HCT116 (cell line): Measurements from ENCODE around the gene TMEM129. TPM values are rescaled to one million over a fixed set of nuclear protein-coding genes. Genes with fewer than 3 reads are reported as not detected.

Source experiments
- ATAC-seq: fragments of 200-7000 bp; cut with Tn5 transposase; 2 replicates; pipeline ENCODE4 v1.9.1; 2020; ENCODE audit warnings: mild to moderate bottlenecking, moderate library complexity
- BruUV-seq: library from RNA; stranded (reverse); fragments of 400-500 nt; replicated peaks from 2 replicates; lab custom pipeline; 2021; lab: Mats Ljungman, UMichigan
- CTCF ChIA-PET: fragments of 300-600 bp; sonication (Branson Sonifier 250); formaldehyde crosslinking; loops from one replicate; lab custom pipeline; 2021; ENCODE audit warnings: antibody characterized with exemption; lab: Charles Lee
- POLR2A ChIA-PET: fragments of 300-600, 350-600 bp; sonication (Branson Sonifier 250); formaldehyde crosslinking; loops from one replicate; lab custom pipeline; 2021; ENCODE audit warnings: antibody characterized with exemption; lab: Charles Lee
- RAD21 ChIA-PET, 2 experiments: fragments of 300-600 bp; sonication (Branson Sonifier 250); formaldehyde crosslinking; loops; one replicate each; lab custom pipeline; 2023; ENCODE audit warnings: low total read pairs in 2 of 2; ENCODE audit not compliant: uncharacterized antibody in 2 of 2, unreplicated experiment in 2 of 2, low non-redundant PET in 1 of 2; lab: Charles Lee
- DNase-seq: peaks from one replicate; pipeline ENCODE4 v3.0.0-alpha.2; 2010; ENCODE audit warnings: low read depth, low spot score
- H2AFZ ChIP-seq: fragments of 200-600 bp; shearing (Covaris generic), sonication (generic); 2 replicates; pipeline ENCODE4 v1.6.1; 2017; ENCODE audit warnings: low read depth, mixed run types, mixed read lengths, antibody characterized with exemption, low read length; ENCODE audit not compliant: poor library complexity, severe bottlenecking
- H3K27ac ChIP-seq: 2 replicates; pipeline ENCODE4 v1.5.1; 2012; ENCODE audit warnings: low read depth, low read length
- H3K27me3 ChIP-seq: fragments of 200-600 bp; sonication (generic); 2 replicates; pipeline ENCODE4 v1.6.1; 2016; ENCODE audit warnings: mixed run types, low read length, mixed read lengths; ENCODE audit not compliant: insufficient read depth
- H3K36me3 ChIP-seq, 2 experiments: fragments of 200-500 bp in 1 of 2; fragments of 200-600 bp in 1 of 2; sonication (Bioruptor generic) in 1 of 2; sonication (generic) in 1 of 2; 2 replicates each; pipeline versions ENCODE4 v1.5.1 to v1.6.1; 2014 to 2016; ENCODE audit warnings: low read length in 2 of 2, inconsistent platforms in 1 of 2, mixed read lengths in 1 of 2, mixed run types in 1 of 2; ENCODE audit not compliant: insufficient read depth in 2 of 2, control insufficient read depth in 1 of 2
- H3K4me1 ChIP-seq, 2 experiments: fragments of 200-600 bp in 1 of 2; sonication (generic) in 1 of 2; 2 replicates each; pipeline versions ENCODE4 v1.5.1 to v1.6.1; 2012 to 2017; ENCODE audit warnings: low read length in 2 of 2, inconsistent platforms in 1 of 2, mild to moderate bottlenecking in 1 of 2, mixed read lengths in 1 of 2, mixed run types in 1 of 2, moderate library complexity in 1 of 2; ENCODE audit not compliant: insufficient read depth in 2 of 2, control insufficient read depth in 1 of 2
- H3K4me2 ChIP-seq: fragments of 200-600 bp; sonication (generic); 2 replicates; pipeline ENCODE4 v1.6.1; 2017; ENCODE audit warnings: mixed run types, low read length, mixed read lengths
- H3K4me3 ChIP-seq, 2 experiments: fragments of 200-600 bp in 1 of 2; sonication (generic) in 1 of 2; replicated peaks in 1 of 2; 2 replicates each; pipeline ENCODE4 v1.5.1; 2011 to 2016; ENCODE audit warnings: low read length in 2 of 2, control low read depth in 1 of 2, low read depth in 1 of 2, mild to moderate bottlenecking in 1 of 2, mixed read lengths in 1 of 2, mixed run types in 1 of 2
- H3K79me2 ChIP-seq: fragments of 200-600 bp; sonication (generic); 2 replicates; pipeline ENCODE4 v1.6.1; 2017; ENCODE audit warnings: mild to moderate bottlenecking, mixed run types, low read length, moderate library complexity, mixed read lengths; ENCODE audit not compliant: insufficient read depth
- H3K9ac ChIP-seq: fragments of 200-600 bp; sonication (generic); 2 replicates; pipeline ENCODE4 v1.6.1; 2016; ENCODE audit warnings: low read length, mixed read lengths
- H3K9me2 ChIP-seq: fragments of 200-600 bp; sonication (generic), shearing (Covaris generic); 2 replicates; pipeline ENCODE4 v1.6.1; 2017; ENCODE audit warnings: mixed run types, mild to moderate bottlenecking, moderate library complexity; ENCODE audit not compliant: insufficient read depth
- H3K9me3 ChIP-seq, 2 experiments: fragments of 200-500 bp in 1 of 2; fragments of 200-600 bp in 1 of 2; sonication (Bioruptor generic) in 1 of 2; sonication (generic) in 1 of 2; 2 replicates each; pipeline ENCODE4 v1.6.1; 2014 to 2017; ENCODE audit warnings: low read length in 2 of 2, mixed read lengths in 2 of 2, inconsistent platforms in 1 of 2, low read depth in 1 of 2, mild to moderate bottlenecking in 1 of 2, mixed run types in 1 of 2, moderate library complexity in 1 of 2; ENCODE audit not compliant: control insufficient read depth in 1 of 2, insufficient read depth in 1 of 2
- H4K20me1 ChIP-seq: fragments of 200-600 bp; sonication (generic), shearing (Covaris generic); 2 replicates; pipeline ENCODE4 v1.6.1; 2017; ENCODE audit warnings: mixed run types, mild to moderate bottlenecking, moderate library complexity; ENCODE audit not compliant: insufficient read depth
- ATF3 ChIP-seq: IDR thresholded peaks from 2 replicates; pipeline ENCODE4 v1.6.1; 2012
- CBX3 ChIP-seq: IDR thresholded peaks from 2 replicates; pipeline ENCODE4 v1.6.1; 2012; ENCODE audit warnings: low read depth
- CEBPB ChIP-seq: IDR thresholded peaks from 2 replicates; pipeline ENCODE4 v1.6.1; 2012; ENCODE audit warnings: low read depth
- ELF1 ChIP-seq: IDR thresholded peaks from 2 replicates; pipeline ENCODE4 v1.6.1; 2012; ENCODE audit warnings: low read depth, borderline replicate concordance
- EZH2 ChIP-seq: fragments of 200-600 bp; sonication (generic); IDR thresholded peaks from 2 replicates; pipeline ENCODE4 v1.6.1; 2017; ENCODE audit warnings: antibody characterized with exemption, mixed run types
- EZH2phosphoT487 ChIP-seq: fragments of 200-600 bp; IDR thresholded peaks from 2 replicates; pipeline ENCODE4 v1.6.1; 2018; ENCODE audit warnings: antibody characterized with exemption, borderline replicate concordance
- MAX ChIP-seq: IDR thresholded peaks from 2 replicates; pipeline ENCODE4 v1.6.1; 2012
- POLR2A ChIP-seq: IDR thresholded peaks from 2 replicates; pipeline ENCODE4 v1.7.0; 2011; ENCODE audit warnings: borderline replicate concordance; ENCODE audit not compliant: insufficient read depth, insufficient read length; ENCODE audit errors: extremely low read depth
- RAD21 ChIP-seq: IDR thresholded peaks from 2 replicates; pipeline ENCODE4 v1.6.1; 2012; ENCODE audit warnings: low read depth, mild to moderate bottlenecking
- SIN3A ChIP-seq: IDR thresholded peaks from 2 replicates; pipeline ENCODE4 v1.6.1; 2012; ENCODE audit warnings: low read depth
- SP1 ChIP-seq: IDR thresholded peaks from 2 replicates; pipeline ENCODE4 v1.6.1; 2012; ENCODE audit warnings: low read depth
- SRF ChIP-seq: IDR thresholded peaks from 2 replicates; pipeline ENCODE4 v1.6.1; 2012; ENCODE audit warnings: low read depth
- TCF7L2 ChIP-seq: IDR thresholded peaks from 2 replicates; pipeline ENCODE4 v1.7.0; 2011; ENCODE audit warnings: borderline replicate concordance, inconsistent platforms; ENCODE audit not compliant: insufficient read depth, insufficient read length; ENCODE audit errors: extremely low read depth
- YY1 ChIP-seq: IDR thresholded peaks from 2 replicates; pipeline ENCODE4 v1.6.1; 2011; ENCODE audit warnings: low read length, low read depth, moderate library complexity, mild to moderate bottlenecking; ENCODE audit not compliant: insufficient replicate concordance; ENCODE audit errors: extremely low read depth
- ZBTB33 ChIP-seq: IDR thresholded peaks from 2 replicates; pipeline ENCODE4 v1.6.1; 2011; ENCODE audit warnings: mild to moderate bottlenecking, low read length, moderate library complexity; ENCODE audit not compliant: insufficient replicate concordance; ENCODE audit errors: extremely low read depth
- ZFX ChIP-seq: fragments of 450-650 bp; IDR thresholded peaks from 2 replicates; pipeline ENCODE4 v1.6.1; 2017
- ZNF274 ChIP-seq: fragments of 200-500 bp; sonication (Bioruptor generic); IDR thresholded peaks from 2 replicates; pipeline ENCODE4 v1.6.1; 2014; ENCODE audit warnings: mild to moderate bottlenecking, low read depth, low read length, inconsistent platforms
- intact Hi-C: fragments of 100-400 bp; cut with micrococcal nuclease; formaldehyde crosslinking; loops from 2 replicates; pipeline ENCODE4 v1.10.0; 2022
- total RNA-seq: library from RNA; stranded (reverse); gene quantifications from one replicate; pipeline ENCODE4 v1.2.1, GENCODE V29; 2021; ENCODE audit not compliant: unreplicated experiment

TMEM129 gene
- total RNA-seq, 1 experiment from 2014 or later = 29.4 TPM

- ChIA-PET CTCF (interaction anchor here (1.3 kb wide), 1 partner anchor 57 kb away, joined by 3 read pairs; no protein-coding TSS in a partner anchor), RAD21 (no interaction called here), POLR2A (no interaction called here)
- ATAC-seq (no peak), DNase-seq (no peak)
- Histone ChIP-seq H3K27me3 (no peaks in the 10 kb centered on the region), H4K20me1 (no peaks in the 10 kb centered on the region), H3K9me3 (no peaks in the 10 kb centered on the region), H3K4me1 (peaks cover 0 to 15% of the 10 kb centered on the region in 2 experiments; a peak in 1 of 4 replicates), H3K9me2 (no peaks in the 10 kb centered on the region), H3K4me3 (no peak overlapping the region), H3K27ac (no peak overlapping the region), H3K79me2 (no peaks in the 10 kb centered on the region), H3K4me2 (no peak overlapping the region), H2AFZ (no peak overlapping the region), H3K9ac (no peak overlapping the region), H3K36me3 (no peaks in the 10 kb centered on the region)
- intact Hi-C loops = no loop called here
- BruUV-seq = no TSS peak
- TF ChIP-seq POLR2A = no peak
These were observed 30.8 kb upstream of the TMEM129 start for GRCh38 chr4:1751919-1752283.

- ChIA-PET RAD21 (no interaction called here), POLR2A (no interaction called here), CTCF (interaction anchor here (1.3 kb wide), 1 partner anchor 57 kb away, joined by 3 read pairs; no protein-coding TSS in a partner anchor)
- intact Hi-C loops = no loop called here
- H3K79me2 ChIP-seq = no peaks in the 10 kb centered on the region
- no peak overlapping the region for H3K27ac ChIP-seq
- peaks cover 0 to 18% of the 10 kb centered on the region in 2 experiments; a peak in 1 of 4 replicates for H3K4me1 ChIP-seq
- H3K9me3 ChIP-seq = no peaks in the 10 kb centered on the region
- H3K27me3 ChIP-seq = no peaks in the 10 kb centered on the region
- BruUV-seq = no TSS peak
- no peaks in the 10 kb centered on the region for H4K20me1 ChIP-seq
- H3K9me2 ChIP-seq = no peaks in the 10 kb centered on the region
- H2AFZ ChIP-seq = no peak overlapping the region
- H3K9ac ChIP-seq = no peak overlapping the region
- no peaks in the 10 kb centered on the region for H3K36me3 ChIP-seq
- no peak for TF ChIP-seq YY1
- no peak for TF ChIP-seq POLR2A
- no peak for TF ChIP-seq ATF3
- TF ChIP-seq EZH2 = no peak
- no peak for TF ChIP-seq SIN3A
- no peak for TF ChIP-seq ZNF274
- no peak for TF ChIP-seq ELF1
- no peak for TF ChIP-seq SRF
- no peak for TF ChIP-seq CBX3
- TF ChIP-seq TCF7L2 = no peak
- TF ChIP-seq RAD21 = no peak
- no peak for TF ChIP-seq MAX
- no peak for TF ChIP-seq SP1
- no peak for TF ChIP-seq EZH2phosphoT487
- TF ChIP-seq ZFX = no peak
- TF ChIP-seq ZBTB33 = no peak
- TF ChIP-seq CEBPB = no peak
- H3K4me2 ChIP-seq = no peak overlapping the region
- H3K4me3 ChIP-seq = no peak overlapping the region
- no peak for ATAC-seq
- DNase-seq = no peak
These were observed 30.2 kb upstream of the TMEM129 start for GRCh38 chr4:1751155-1751918.
